ENCODE data around the gene PIK3R5. TPM values are rescaled to one million over a fixed set of nuclear protein-coding genes. Genes with fewer than 3 reads are reported as not detected.

The PIK3R5 gene
- total and polyA plus RNA-seq, 2 donors (not counting 3 experiments of a cell fraction or from before 2014, with no cell fraction given), result not detected

GRCh38 chr17:8835631-8836364, 129.7 kb downstream of the PIK3R5 start:
- no TSS peak for BruUV-seq (replicated peaks)
- Histone ChIP-seq H3K27me3 (ENCODE audit: control insufficient read depth in 2 of 2, insufficient read depth in 2 of 2, low read length in 2 of 2) (no peaks in the 10 kb centered on the region), H3K79me2 (ENCODE audit: control insufficient read depth, insufficient read depth, low read length) (no peaks in the 10 kb centered on the region), H4K20me1 (replicated peaks; ENCODE audit: control insufficient read depth, extremely low read depth, insufficient read depth, low read length) (no peaks in the 10 kb centered on the region), H3K4me3 (replicated peaks in 1 of 3; ENCODE audit: insufficient read depth in 1 of 3, low read depth in 1 of 3, low read length in 3 of 3) (no peak overlapping the region), H3K9me3 (replicated peaks; ENCODE audit: control insufficient read depth, insufficient read depth, low read length) (no peaks in the 10 kb centered on the region), H3K27ac (ENCODE audit: insufficient read depth, low read depth, low read length) (no peak overlapping the region), H3K9ac (replicated peaks; ENCODE audit: extremely low read depth, insufficient read depth, low read length) (no peak overlapping the region), H3K4me1 (ENCODE audit: control insufficient read depth, extremely low read depth, insufficient read depth, low read length) (no peaks in the 10 kb centered on the region), H3K4me2 (ENCODE audit: insufficient read depth, low read length) (no peak overlapping the region), H3K9me1 (replicated peaks; ENCODE audit: control insufficient read depth, extremely low read depth, insufficient read depth, low read length) (no peaks in the 10 kb centered on the region), H2AFZ (ENCODE audit: low read depth, low read length) (no peak overlapping the region), H3K36me3 (ENCODE audit: control insufficient read depth in 2 of 2, extremely low read depth in 1 of 2, insufficient read depth in 2 of 2, low read length in 2 of 2) (no peaks in the 10 kb centered on the region)
- intact Hi-C loops (cut with micrococcal nuclease) (no loop called here), dilution Hi-C loops (cut with MboI; ENCODE audit: extremely low pct_ligation_motif_present, low sequenced_read_pairs) (no loop called here)
- CTCF ChIA-PET, result interaction anchor here (1.1 kb wide), 1 partner anchor 9 kb away, joined by 3 read pairs; no protein-coding TSS in a partner anchor
- FAIRE-seq, result no peak
- no peak for DNase-seq (ENCODE audit: low read depth, low spot score)
- TF ChIP-seq MYC (IDR thresholded peaks at IDR 0.05; ENCODE audit: low read depth, low read length) (no peak), EZH2 (IDR thresholded peaks at IDR 0.05; ENCODE audit: borderline replicate concordance, low read depth, low read length, severe bottlenecking) (no peak), POLR2A (IDR thresholded peaks at IDR 0.05; ENCODE audit: low read depth, low read length) (no peak), FOS (IDR thresholded peaks at IDR 0.05; ENCODE audit: borderline replicate concordance, insufficient read depth, low read length) (no peak), MAX (IDR thresholded peaks at IDR 0.05; ENCODE audit: insufficient read depth, insufficient read length) (no peak), JUN (IDR thresholded peaks at IDR 0.05; ENCODE audit: borderline replicate concordance, insufficient read depth, insufficient read length, low read depth) (no peak), GATA2 (IDR thresholded peaks at IDR 0.05; ENCODE audit: insufficient read depth, insufficient read length, low read depth, low read length) (no peak), POLR2AphosphoS5 (IDR thresholded peaks at IDR 0.05; ENCODE audit: insufficient read depth, low read depth, low read length) (no peak)
- TF ChIP-seq, protein P1, sequence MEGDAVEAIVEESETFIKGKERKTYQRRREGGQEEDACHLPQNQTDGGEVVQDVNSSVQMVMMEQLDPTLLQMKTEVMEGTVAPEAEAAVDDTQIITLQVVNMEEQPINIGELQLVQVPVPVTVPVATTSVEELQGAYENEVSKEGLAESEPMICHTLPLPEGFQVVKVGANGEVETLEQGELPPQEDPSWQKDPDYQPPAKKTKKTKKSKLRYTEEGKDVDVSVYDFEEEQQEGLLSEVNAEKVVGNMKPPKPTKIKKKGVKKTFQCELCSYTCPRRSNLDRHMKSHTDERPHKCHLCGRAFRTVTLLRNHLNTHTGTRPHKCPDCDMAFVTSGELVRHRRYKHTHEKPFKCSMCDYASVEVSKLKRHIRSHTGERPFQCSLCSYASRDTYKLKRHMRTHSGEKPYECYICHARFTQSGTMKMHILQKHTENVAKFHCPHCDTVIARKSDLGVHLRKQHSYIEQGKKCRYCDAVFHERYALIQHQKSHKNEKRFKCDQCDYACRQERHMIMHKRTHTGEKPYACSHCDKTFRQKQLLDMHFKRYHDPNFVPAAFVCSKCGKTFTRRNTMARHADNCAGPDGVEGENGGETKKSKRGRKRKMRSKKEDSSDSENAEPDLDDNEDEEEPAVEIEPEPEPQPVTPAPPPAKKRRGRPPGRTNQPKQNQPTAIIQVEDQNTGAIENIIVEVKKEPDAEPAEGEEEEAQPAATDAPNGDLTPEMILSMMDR (IDR thresholded peaks at IDR 0.05; ENCODE audit: extremely low read depth in 1 of 2, insufficient read depth in 1 of 2, low read depth in 1 of 2, low read length in 2 of 2), result no peak
- POLR2A ChIA-PET, result no interaction called here

Measured in endothelial cell of umbilical vein (primary cell).